Prostate gland (tissue), 2 donors: Measurements from ENCODE around the gene COL11A1.

Experiments
- POLR2AphosphoS5 ChIP-seq: sonication (generic); formaldehyde crosslinking; IDR thresholded peaks from one replicate; pipeline ENCODE4 v1.6.1; 2017; ENCODE audit warnings: antibody characterized with exemption
- TF ChIP-seq, protein P1 (sequence below), 4 experiments: fragments of 200-600 bp in 2 of 4; fragments of 450-650 bp in 2 of 4; sonication (generic) in 2 of 4; IDR thresholded peaks; 1 replicate in 3 of 4; 2 replicates in 1 of 4; pipeline ENCODE4 v1.5.1; 2016 to 2019; ENCODE audit warnings: antibody characterized with exemption in 4 of 4, mild to moderate bottlenecking in 2 of 4, moderate library complexity in 2 of 4

GRCh38 chr1:103110701-103111100 is 2.4 kb upstream of the COL11A1 start:
- no peak for TF ChIP-seq POLR2AphosphoS5
- TF ChIP-seq, protein P1, sequence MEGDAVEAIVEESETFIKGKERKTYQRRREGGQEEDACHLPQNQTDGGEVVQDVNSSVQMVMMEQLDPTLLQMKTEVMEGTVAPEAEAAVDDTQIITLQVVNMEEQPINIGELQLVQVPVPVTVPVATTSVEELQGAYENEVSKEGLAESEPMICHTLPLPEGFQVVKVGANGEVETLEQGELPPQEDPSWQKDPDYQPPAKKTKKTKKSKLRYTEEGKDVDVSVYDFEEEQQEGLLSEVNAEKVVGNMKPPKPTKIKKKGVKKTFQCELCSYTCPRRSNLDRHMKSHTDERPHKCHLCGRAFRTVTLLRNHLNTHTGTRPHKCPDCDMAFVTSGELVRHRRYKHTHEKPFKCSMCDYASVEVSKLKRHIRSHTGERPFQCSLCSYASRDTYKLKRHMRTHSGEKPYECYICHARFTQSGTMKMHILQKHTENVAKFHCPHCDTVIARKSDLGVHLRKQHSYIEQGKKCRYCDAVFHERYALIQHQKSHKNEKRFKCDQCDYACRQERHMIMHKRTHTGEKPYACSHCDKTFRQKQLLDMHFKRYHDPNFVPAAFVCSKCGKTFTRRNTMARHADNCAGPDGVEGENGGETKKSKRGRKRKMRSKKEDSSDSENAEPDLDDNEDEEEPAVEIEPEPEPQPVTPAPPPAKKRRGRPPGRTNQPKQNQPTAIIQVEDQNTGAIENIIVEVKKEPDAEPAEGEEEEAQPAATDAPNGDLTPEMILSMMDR (IDR thresholded peaks at IDR 0.05), result no peak
